Glutamatergic neuron (in vitro differentiated cells): ENCODE results near the gene EPB41L2. TPM values are rescaled to one million over a fixed set of nuclear protein-coding genes. Genes with fewer than 3 reads are reported as not detected.

Experiments used
- DNase-seq: peaks from one replicate; pipeline ENCODE4 v3.0.0; 2022
- H3K27ac Mint-ChIP-seq: one replicate; pipeline ENCODE4 v1.8.0; 2020; ENCODE audit warnings: mild to moderate bottlenecking, mixed read lengths, inconsistent platforms; ENCODE audit not compliant: unreplicated experiment
- H3K27me3 Mint-ChIP-seq: one replicate; pipeline ENCODE4 v1.8.0; 2020; ENCODE audit warnings: mild to moderate bottlenecking, moderate library complexity, mixed read lengths, inconsistent platforms; ENCODE audit not compliant: unreplicated experiment
- H3K36me3 Mint-ChIP-seq: one replicate; pipeline ENCODE4 v1.8.0; 2020; ENCODE audit warnings: mild to moderate bottlenecking, mixed read lengths, inconsistent platforms; ENCODE audit not compliant: unreplicated experiment
- H3K4me1 Mint-ChIP-seq: one replicate; pipeline ENCODE4 v1.8.0; 2020; ENCODE audit warnings: mild to moderate bottlenecking, low read depth, mixed read lengths, inconsistent platforms; ENCODE audit not compliant: unreplicated experiment
- H3K4me3 Mint-ChIP-seq: one replicate; pipeline ENCODE4 v1.8.0; 2020; ENCODE audit warnings: mild to moderate bottlenecking, mixed read lengths, inconsistent platforms; ENCODE audit not compliant: unreplicated experiment
- H3K9me3 Mint-ChIP-seq: one replicate; pipeline ENCODE4 v1.8.0; 2020; ENCODE audit warnings: mild to moderate bottlenecking, moderate library complexity, mixed read lengths, inconsistent platforms; ENCODE audit not compliant: unreplicated experiment
- CTCF ChIP-seq: fragments of 200-600 bp; sonication (generic); IDR thresholded peaks from one replicate; pipeline ENCODE4 v1.5.0; 2021; ENCODE audit not compliant: partially characterized antibody, unreplicated experiment
- total RNA-seq: library from RNA; stranded (reverse); fragmentation: NEBNext Ultra II Directional; extraction: Animal tissue kit (Norgen Biotek cat#: 25700); gene quantifications from one replicate; pipeline ENCODE4 v1.2.1, GENCODE V29; 2021; ENCODE audit not compliant: unreplicated experiment

EPB41L2 gene
- total RNA-seq, 1 donor from 2014 or later: 36.2 TPM

- no peak for DNase-seq
- Mint-ChIP-seq H3K27ac (no peak overlapping the region), H3K9me3 (peaks cover 1% of the 10 kb centered on the region), H3K36me3 (no peaks in the 10 kb centered on the region), H3K27me3 (no peaks in the 10 kb centered on the region), H3K4me1 (no peaks in the 10 kb centered on the region), H3K4me3 (no peak overlapping the region)
- no peak for TF ChIP-seq CTCF
Observed at GRCh38 chr6:130893277-130893676, 169.8 kb downstream of the EPB41L2 start.

- Mint-ChIP-seq H3K4me3 (no peak overlapping the region), H3K36me3 (no peaks in the 10 kb centered on the region), H3K9me3 (peaks cover 1% of the 10 kb centered on the region), H3K27me3 (peaks cover 4% of the 10 kb centered on the region), H3K27ac (no peak overlapping the region), H3K4me1 (no peaks in the 10 kb centered on the region)
- no peak for TF ChIP-seq CTCF
- DNase-seq: no peak
Observed at GRCh38 chr6:130890521-130890971, 172.5 kb downstream of the EPB41L2 start.

GRCh38 chr6:130889423-130889822 is 173.6 kb downstream of the EPB41L2 start:
- no peak for TF ChIP-seq CTCF
- H3K4me1 Mint-ChIP-seq: no peaks in the 10 kb centered on the region
- no peaks in the 10 kb centered on the region for H3K36me3 Mint-ChIP-seq
- peaks cover 4% of the 10 kb centered on the region for H3K27me3 Mint-ChIP-seq
- DNase-seq: no peak
- no peak overlapping the region for H3K27ac Mint-ChIP-seq
- H3K4me3 Mint-ChIP-seq: no peak overlapping the region
- peaks cover 1% of the 10 kb centered on the region for H3K9me3 Mint-ChIP-seq

GRCh38 chr6:130888246-130888645 is 174.8 kb downstream of the EPB41L2 start:
- H3K4me3 Mint-ChIP-seq: no peak overlapping the region
- no peak for TF ChIP-seq CTCF
- H3K27me3 Mint-ChIP-seq: peaks cover 4% of the 10 kb centered on the region
- DNase-seq: no peak
- H3K9me3 Mint-ChIP-seq: no peaks in the 10 kb centered on the region
- H3K36me3 Mint-ChIP-seq: no peaks in the 10 kb centered on the region
- H3K27ac Mint-ChIP-seq: no peak overlapping the region
- no peaks in the 10 kb centered on the region for H3K4me1 Mint-ChIP-seq

- no peak for DNase-seq
- Mint-ChIP-seq H3K9me3 (no peaks in the 10 kb centered on the region), H3K4me1 (no peaks in the 10 kb centered on the region), H3K27ac (no peak overlapping the region), H3K4me3 (no peak overlapping the region), H3K36me3 (no peaks in the 10 kb centered on the region), H3K27me3 (peaks cover 4% of the 10 kb centered on the region)
- no peak for TF ChIP-seq CTCF
Observed at GRCh38 chr6:130886966-130887365, 176.1 kb downstream of the EPB41L2 start.
